GM12878 (cell line): Measurements from ENCODE around the gene RUNDC1. TPM values are rescaled to one million over a fixed set of nuclear protein-coding genes. Genes with fewer than 3 reads are reported as not detected.
A peak's percentile ranks its signal among the peaks of the same experiment; 100 is the strongest.

Experiments
- ATF3 ChIP-seq: IDR thresholded peaks from 2 replicates; pipeline ENCODE4 v1.6.1; 2011; ENCODE audit warnings: low read depth, mild to moderate bottlenecking, low read length, moderate library complexity, borderline replicate concordance; ENCODE audit errors: extremely low read depth
- MTA3 ChIP-seq: IDR thresholded peaks from 2 replicates; pipeline ENCODE4 v1.6.1; 2012; ENCODE audit warnings: low read length, inconsistent platforms, borderline replicate concordance
- NFYA ChIP-seq: IDR thresholded peaks from 2 replicates; pipeline ENCODE4 v1.6.1; 2011; ENCODE audit warnings: low read depth, mild to moderate bottlenecking, low read length, improper control_type of control experiment, borderline replicate concordance
- NR2C2 ChIP-seq: IDR thresholded peaks from 2 replicates; pipeline ENCODE4 v1.6.1; 2011; ENCODE audit warnings: borderline replicate concordance, low read depth; ENCODE audit not compliant: control insufficient read depth, insufficient read length
- RBBP5 ChIP-seq: fragments of 200-600 bp; sonication (generic); conservative IDR thresholded peaks from 2 replicates; pipeline ENCODE4 v1.6.1; 2016
- SIX5 ChIP-seq: IDR thresholded peaks from 2 replicates; pipeline ENCODE4 v1.6.1; 2011; ENCODE audit warnings: mild to moderate bottlenecking, low read depth, low read length, moderate library complexity; ENCODE audit not compliant: severe bottlenecking
- SMC3 ChIP-seq: IDR thresholded peaks from 2 replicates; pipeline ENCODE4 v1.6.1; 2011; ENCODE audit warnings: low read length, improper control_type of control experiment, borderline replicate concordance
- ZBTB40 ChIP-seq: fragments of 450-650 bp; IDR thresholded peaks from 2 replicates; pipeline ENCODE4 v1.6.1; 2016; ENCODE audit warnings: mild to moderate bottlenecking, moderate library complexity, borderline replicate concordance
- ZNF592 ChIP-seq: fragments of 450-650 bp; IDR thresholded peaks from 2 replicates; pipeline ENCODE4 v1.6.1; 2017; ENCODE audit warnings: mild to moderate bottlenecking, moderate library complexity
- ZNF622 ChIP-seq: fragments of 450-650 bp; IDR thresholded peaks from 2 replicates; pipeline ENCODE4 v1.6.1; 2017; ENCODE audit warnings: mild to moderate bottlenecking, inconsistent platforms
- polyA plus RNA-seq, 11 experiments: library from polyadenylated mRNA; depleted of rRNA in 4 of 11; unstranded in 6 of 11; stranded (reverse) in 5 of 11; fragments of >200 nt; fragmentation: Nextera tagmentation in 4 of 11; fragmentation: Illumina TruSeq in 1 of 11; extraction: Ambion mirVana in 4 of 11; extraction: Trizol in 1 of 11; gene quantifications; 1 replicate in 1 of 11; 2 replicates in 10 of 11; pipeline versions ENCODE4 v1.2.1 to v1.2.3, GENCODE V29; 2011 to 2016; ENCODE audit warnings: inconsistent platforms in 2 of 11, missing spikeins in 2 of 11, low read depth in 1 of 11
- total RNA-seq, 4 experiments: library from RNA; depleted of rRNA in 3 of 4; stranded (reverse); fragments of >200 nt in 3 of 4; fragmentation: Illumina TruSeq in 1 of 4; extraction: Trizol in 1 of 4; gene quantifications; 2 replicates each; pipeline versions ENCODE4 v1.2.1 to v1.2.3, GENCODE V29; 2013 to 2021
- TF ChIP-seq, protein P1 (sequence below): fragments of 450-650 bp; conservative IDR thresholded peaks from 2 replicates; pipeline ENCODE4 v1.6.1; 2017; ENCODE audit warnings: mild to moderate bottlenecking, moderate library complexity
- TF ChIP-seq, protein P2 (sequence below): fragments of 450-650 bp; IDR thresholded peaks from 2 replicates; pipeline ENCODE4 v1.6.1; 2018; ENCODE audit warnings: mild to moderate bottlenecking, low read depth, moderate library complexity; ENCODE audit not compliant: partially characterized antibody

Gene RUNDC1
- total and polyA plus RNA-seq, 10 of the 15 experiments (the other 5 are each of a cell fraction or from before 2014, with no cell fraction given) = 2.9 to 15.6 (median 8.2) TPM

DNA sequence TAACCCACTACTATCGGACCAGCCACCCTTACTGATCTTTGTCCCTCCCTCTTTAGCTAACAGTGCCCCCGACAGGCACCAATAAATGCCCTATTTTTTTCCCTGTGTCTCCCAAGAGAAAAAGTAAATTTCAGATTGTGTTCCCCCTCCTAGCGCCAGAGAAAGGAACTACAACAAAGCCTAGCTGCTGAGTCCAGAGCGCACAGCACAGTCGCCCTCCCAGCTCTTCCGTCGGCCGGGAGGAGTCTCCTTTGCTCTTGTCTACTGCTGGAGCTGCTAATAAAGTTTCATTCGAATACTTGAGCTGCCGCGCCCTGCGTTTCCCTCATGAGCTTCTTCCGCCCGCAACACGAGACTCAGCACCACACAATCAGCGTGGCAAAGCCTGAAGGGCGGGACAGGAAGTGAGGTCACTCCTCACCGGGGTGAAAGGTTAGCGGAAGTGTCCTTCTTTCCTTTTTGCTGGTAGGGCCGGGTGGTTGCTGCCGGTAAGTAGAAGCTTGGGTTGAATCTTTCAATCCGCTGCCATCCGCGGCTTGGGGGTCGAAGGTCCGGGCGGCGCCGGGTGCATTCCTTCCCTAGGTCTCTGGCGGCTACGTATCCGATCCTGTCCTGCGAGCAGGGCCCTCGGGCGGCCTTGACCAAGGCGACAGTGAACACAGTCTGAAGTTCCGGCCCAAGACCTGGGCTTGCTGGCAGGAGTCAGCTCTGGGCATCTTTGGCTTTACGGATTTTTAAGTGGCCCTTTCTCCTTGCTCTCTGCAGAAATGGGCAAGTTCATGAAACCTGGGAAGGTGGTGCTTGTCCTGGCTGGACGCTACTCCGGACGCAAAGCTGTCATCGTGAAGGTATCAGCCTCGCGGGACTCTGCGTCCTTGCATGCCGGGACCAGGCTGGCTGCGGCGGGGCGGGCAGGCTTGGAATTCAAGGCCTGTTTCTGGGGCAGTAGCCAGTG, 17.9 kb downstream of the RUNDC1 start, which contains the start of gene RPL27 (continued):
- TF ChIP-seq, protein P1, sequence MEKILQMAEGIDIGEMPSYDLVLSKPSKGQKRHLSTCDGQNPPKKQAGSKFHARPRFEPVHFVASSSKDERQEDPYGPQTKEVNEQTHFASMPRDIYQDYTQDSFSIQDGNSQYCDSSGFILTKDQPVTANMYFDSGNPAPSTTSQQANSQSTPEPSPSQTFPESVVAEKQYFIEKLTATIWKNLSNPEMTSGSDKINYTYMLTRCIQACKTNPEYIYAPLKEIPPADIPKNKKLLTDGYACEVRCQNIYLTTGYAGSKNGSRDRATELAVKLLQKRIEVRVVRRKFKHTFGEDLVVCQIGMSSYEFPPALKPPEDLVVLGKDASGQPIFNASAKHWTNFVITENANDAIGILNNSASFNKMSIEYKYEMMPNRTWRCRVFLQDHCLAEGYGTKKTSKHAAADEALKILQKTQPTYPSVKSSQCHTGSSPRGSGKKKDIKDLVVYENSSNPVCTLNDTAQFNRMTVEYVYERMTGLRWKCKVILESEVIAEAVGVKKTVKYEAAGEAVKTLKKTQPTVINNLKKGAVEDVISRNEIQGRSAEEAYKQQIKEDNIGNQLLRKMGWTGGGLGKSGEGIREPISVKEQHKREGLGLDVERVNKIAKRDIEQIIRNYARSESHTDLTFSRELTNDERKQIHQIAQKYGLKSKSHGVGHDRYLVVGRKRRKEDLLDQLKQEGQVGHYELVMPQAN = peak; percentile 92; the same call in 1 of the 2 replicates
- peak; percentile 71; the same call in 1 of the 2 replicates for TF ChIP-seq MTA3
- peak; percentile 59; the same call in 1 of the 2 replicates for TF ChIP-seq SMC3
- peak; percentile 73 for TF ChIP-seq SIX5
- peak; percentile 80 for TF ChIP-seq NR2C2
- TF ChIP-seq ZBTB40 = peak; percentile 100
- TF ChIP-seq NFYA = no peak
- TF ChIP-seq, protein P2, sequence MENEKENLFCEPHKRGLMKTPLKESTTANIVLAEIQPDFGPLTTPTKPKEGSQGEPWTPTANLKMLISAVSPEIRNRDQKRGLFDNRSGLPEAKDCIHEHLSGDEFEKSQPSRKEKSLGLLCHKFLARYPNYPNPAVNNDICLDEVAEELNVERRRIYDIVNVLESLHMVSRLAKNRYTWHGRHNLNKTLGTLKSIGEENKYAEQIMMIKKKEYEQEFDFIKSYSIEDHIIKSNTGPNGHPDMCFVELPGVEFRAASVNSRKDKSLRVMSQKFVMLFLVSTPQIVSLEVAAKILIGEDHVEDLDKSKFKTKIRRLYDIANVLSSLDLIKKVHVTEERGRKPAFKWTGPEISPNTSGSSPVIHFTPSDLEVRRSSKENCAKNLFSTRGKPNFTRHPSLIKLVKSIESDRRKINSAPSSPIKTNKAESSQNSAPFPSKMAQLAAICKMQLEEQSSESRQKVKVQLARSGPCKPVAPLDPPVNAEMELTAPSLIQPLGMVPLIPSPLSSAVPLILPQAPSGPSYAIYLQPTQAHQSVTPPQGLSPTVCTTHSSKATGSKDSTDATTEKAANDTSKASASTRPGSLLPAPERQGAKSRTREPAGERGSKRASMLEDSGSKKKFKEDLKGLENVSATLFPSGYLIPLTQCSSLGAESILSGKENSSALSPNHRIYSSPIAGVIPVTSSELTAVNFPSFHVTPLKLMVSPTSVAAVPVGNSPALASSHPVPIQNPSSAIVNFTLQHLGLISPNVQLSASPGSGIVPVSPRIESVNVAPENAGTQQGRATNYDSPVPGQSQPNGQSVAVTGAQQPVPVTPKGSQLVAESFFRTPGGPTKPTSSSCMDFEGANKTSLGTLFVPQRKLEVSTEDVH = peak; percentile 94
- TF ChIP-seq RBBP5 = peak; percentile 97; the same call in 1 of the 2 replicates
- no peak for TF ChIP-seq ZNF622
- TF ChIP-seq ZNF592 = no peak
- peak; percentile 72; the same call in 1 of the 2 replicates for TF ChIP-seq ATF3
